ENCODE results near the gene ATP6V1E1.

GRCh38 chr22:17548010-17548755 is 80.4 kb downstream of the ATP6V1E1 start:
- TF ChIP-seq POLR2A (IDR thresholded peaks at IDR 0.05; ENCODE audit: low read depth) = no peak
- TF ChIP-seq CTCF (IDR thresholded peaks at IDR 0.05) = no peak
- no peak for TF ChIP-seq EP300 (IDR thresholded peaks at IDR 0.05)
- TF ChIP-seq POLR2AphosphoS5 (IDR thresholded peaks at IDR 0.05) = no peak

All from esophagus muscularis mucosa (tissue), 4 donors.